Liver (tissue), 3 donors: ENCODE data around the gene TMEM154.

ENCODE experiments used
- GABPA ChIP-seq, 2 donors: IDR thresholded peaks in 1 of 2; conservative IDR thresholded peaks in 1 of 2; 2 replicates each; pipeline ENCODE4 v1.6.1; 2016; ENCODE audit warnings: antibody characterized with exemption in 2 of 2, mild to moderate bottlenecking in 1 of 2, moderate library complexity in 1 of 2
- SP1 ChIP-seq: IDR thresholded peaks from 2 replicates; pipeline ENCODE4 v1.6.1; 2018; ENCODE audit warnings: antibody characterized with exemption, mild to moderate bottlenecking
- TAF1 ChIP-seq: conservative IDR thresholded peaks from 2 replicates; pipeline ENCODE4 v1.6.1; 2016; ENCODE audit warnings: antibody characterized with exemption, mild to moderate bottlenecking
- YY1 ChIP-seq: IDR thresholded peaks from 2 replicates; pipeline ENCODE4 v1.6.1; 2016; ENCODE audit warnings: antibody characterized with exemption, mild to moderate bottlenecking
- TF ChIP-seq, protein P1 (sequence below): fragments of 150-350 bp; IDR thresholded peaks from 2 replicates; pipeline ENCODE4 v1.5.1; 2017; ENCODE audit warnings: improper control_type of control experiment, low read depth, low read length; ENCODE audit not compliant: missing input control
- TF ChIP-seq, protein P2 (sequence below): IDR thresholded peaks from 2 replicates; pipeline ENCODE4 v1.6.1; 2016; ENCODE audit warnings: antibody characterized with exemption
- TF ChIP-seq, protein P3 (sequence below): IDR thresholded peaks from 2 replicates; pipeline ENCODE4 v1.6.1; 2016; ENCODE audit warnings: antibody characterized with exemption
- TF ChIP-seq, protein P4 (sequence below): IDR thresholded peaks from 2 replicates; pipeline ENCODE4 v1.6.1; 2016; ENCODE audit warnings: antibody characterized with exemption
- TF ChIP-seq, protein P5 (sequence below): IDR thresholded peaks from 2 replicates; pipeline ENCODE4 v1.6.1; 2016; ENCODE audit warnings: antibody characterized with exemption, mild to moderate bottlenecking
- donor health status: healthy.
- donor health status: healthy.

DNA sequence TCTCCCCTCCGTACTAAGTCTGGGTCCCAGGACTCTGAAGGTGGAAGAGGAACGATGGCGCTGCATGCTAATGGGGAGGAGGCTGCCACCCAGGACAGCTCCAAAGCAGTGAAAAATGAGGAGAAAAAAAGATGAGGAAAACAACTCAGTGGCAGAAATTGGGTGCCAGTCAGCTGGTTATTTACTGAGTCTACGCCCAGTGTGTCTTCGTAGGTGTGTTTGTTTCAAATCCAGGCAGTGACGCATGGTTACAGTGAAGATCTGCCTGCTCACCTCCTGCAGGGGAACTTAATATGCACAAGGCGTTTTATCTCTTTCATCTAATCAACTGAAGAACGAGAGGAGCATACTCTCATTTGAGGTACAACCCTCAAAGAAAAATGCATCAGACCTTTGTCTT, 73.0 kb downstream of the TMEM154 start:
- TF ChIP-seq, protein P1, sequence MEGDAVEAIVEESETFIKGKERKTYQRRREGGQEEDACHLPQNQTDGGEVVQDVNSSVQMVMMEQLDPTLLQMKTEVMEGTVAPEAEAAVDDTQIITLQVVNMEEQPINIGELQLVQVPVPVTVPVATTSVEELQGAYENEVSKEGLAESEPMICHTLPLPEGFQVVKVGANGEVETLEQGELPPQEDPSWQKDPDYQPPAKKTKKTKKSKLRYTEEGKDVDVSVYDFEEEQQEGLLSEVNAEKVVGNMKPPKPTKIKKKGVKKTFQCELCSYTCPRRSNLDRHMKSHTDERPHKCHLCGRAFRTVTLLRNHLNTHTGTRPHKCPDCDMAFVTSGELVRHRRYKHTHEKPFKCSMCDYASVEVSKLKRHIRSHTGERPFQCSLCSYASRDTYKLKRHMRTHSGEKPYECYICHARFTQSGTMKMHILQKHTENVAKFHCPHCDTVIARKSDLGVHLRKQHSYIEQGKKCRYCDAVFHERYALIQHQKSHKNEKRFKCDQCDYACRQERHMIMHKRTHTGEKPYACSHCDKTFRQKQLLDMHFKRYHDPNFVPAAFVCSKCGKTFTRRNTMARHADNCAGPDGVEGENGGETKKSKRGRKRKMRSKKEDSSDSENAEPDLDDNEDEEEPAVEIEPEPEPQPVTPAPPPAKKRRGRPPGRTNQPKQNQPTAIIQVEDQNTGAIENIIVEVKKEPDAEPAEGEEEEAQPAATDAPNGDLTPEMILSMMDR, result no peak
- no peak for TF ChIP-seq TAF1
- no peak for TF ChIP-seq GABPA (IDR thresholded peaks at IDR 0.05 in 1 of 2, conservative IDR thresholded peaks at IDR 0.05 in 1 of 2)
- no peak for TF ChIP-seq SP1
- TF ChIP-seq, protein P2, sequence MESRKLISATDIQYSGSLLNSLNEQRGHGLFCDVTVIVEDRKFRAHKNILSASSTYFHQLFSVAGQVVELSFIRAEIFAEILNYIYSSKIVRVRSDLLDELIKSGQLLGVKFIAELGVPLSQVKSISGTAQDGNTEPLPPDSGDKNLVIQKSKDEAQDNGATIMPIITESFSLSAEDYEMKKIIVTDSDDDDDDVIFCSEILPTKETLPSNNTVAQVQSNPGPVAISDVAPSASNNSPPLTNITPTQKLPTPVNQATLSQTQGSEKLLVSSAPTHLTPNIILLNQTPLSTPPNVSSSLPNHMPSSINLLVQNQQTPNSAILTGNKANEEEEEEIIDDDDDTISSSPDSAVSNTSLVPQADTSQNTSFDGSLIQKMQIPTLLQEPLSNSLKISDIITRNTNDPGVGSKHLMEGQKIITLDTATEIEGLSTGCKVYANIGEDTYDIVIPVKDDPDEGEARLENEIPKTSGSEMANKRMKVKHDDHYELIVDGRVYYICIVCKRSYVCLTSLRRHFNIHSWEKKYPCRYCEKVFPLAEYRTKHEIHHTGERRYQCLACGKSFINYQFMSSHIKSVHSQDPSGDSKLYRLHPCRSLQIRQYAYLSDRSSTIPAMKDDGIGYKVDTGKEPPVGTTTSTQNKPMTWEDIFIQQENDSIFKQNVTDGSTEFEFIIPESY, result no peak
- TF ChIP-seq, protein P3, sequence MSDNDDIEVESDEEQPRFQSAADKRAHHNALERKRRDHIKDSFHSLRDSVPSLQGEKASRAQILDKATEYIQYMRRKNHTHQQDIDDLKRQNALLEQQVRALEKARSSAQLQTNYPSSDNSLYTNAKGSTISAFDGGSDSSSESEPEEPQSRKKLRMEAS, result no peak
- TF ChIP-seq, protein P4, sequence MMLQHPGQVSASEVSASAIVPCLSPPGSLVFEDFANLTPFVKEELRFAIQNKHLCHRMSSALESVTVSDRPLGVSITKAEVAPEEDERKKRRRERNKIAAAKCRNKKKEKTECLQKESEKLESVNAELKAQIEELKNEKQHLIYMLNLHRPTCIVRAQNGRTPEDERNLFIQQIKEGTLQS, result no peak
- TF ChIP-seq YY1, result no peak
- TF ChIP-seq, protein P5, sequence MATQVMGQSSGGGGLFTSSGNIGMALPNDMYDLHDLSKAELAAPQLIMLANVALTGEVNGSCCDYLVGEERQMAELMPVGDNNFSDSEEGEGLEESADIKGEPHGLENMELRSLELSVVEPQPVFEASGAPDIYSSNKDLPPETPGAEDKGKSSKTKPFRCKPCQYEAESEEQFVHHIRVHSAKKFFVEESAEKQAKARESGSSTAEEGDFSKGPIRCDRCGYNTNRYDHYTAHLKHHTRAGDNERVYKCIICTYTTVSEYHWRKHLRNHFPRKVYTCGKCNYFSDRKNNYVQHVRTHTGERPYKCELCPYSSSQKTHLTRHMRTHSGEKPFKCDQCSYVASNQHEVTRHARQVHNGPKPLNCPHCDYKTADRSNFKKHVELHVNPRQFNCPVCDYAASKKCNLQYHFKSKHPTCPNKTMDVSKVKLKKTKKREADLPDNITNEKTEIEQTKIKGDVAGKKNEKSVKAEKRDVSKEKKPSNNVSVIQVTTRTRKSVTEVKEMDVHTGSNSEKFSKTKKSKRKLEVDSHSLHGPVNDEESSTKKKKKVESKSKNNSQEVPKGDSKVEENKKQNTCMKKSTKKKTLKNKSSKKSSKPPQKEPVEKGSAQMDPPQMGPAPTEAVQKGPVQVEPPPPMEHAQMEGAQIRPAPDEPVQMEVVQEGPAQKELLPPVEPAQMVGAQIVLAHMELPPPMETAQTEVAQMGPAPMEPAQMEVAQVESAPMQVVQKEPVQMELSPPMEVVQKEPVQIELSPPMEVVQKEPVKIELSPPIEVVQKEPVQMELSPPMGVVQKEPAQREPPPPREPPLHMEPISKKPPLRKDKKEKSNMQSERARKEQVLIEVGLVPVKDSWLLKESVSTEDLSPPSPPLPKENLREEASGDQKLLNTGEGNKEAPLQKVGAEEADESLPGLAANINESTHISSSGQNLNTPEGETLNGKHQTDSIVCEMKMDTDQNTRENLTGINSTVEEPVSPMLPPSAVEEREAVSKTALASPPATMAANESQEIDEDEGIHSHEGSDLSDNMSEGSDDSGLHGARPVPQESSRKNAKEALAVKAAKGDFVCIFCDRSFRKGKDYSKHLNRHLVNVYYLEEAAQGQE, result no peak
